K562 (cell line): Measurements from ENCODE around the gene RIOK3. TPM values are rescaled to one million over a fixed set of nuclear protein-coding genes. Genes with fewer than 3 reads are reported as not detected.

ENCODE experiments used
- HMG20B ChIP-seq: fragments of 250-450 bp; sonication (Bioruptor Pico); IDR thresholded peaks from 2 replicates; pipeline ENCODE4 v1.5.0; 2021; ENCODE audit warnings: mild to moderate bottlenecking
- MAFF ChIP-seq: IDR thresholded peaks from 2 replicates; pipeline ENCODE4 v1.6.1; 2012; ENCODE audit warnings: low read length, improper control_type of control experiment
- PHTF2 ChIP-seq: fragments of 250-450 bp; sonication (Bioruptor Pico); IDR thresholded peaks from 2 replicates; pipeline ENCODE4 v1.5.0; 2021; ENCODE audit warnings: mild to moderate bottlenecking
- POLR3G ChIP-seq: IDR thresholded peaks from 2 replicates; pipeline ENCODE4 v1.6.1; 2011; ENCODE audit not compliant: insufficient read length, insufficient replicate concordance; ENCODE audit errors: extremely low read depth
- SIN3B ChIP-seq: fragments of 450-650 bp; IDR thresholded peaks from 2 replicates; pipeline ENCODE4 v1.6.1; 2017; ENCODE audit warnings: low read depth, mild to moderate bottlenecking, moderate library complexity
- SREBF2 ChIP-seq: sonication (generic); formaldehyde crosslinking; IDR thresholded peaks from 2 replicates; pipeline ENCODE4 v1.4.0; 2020; ENCODE audit warnings: mild to moderate bottlenecking, missing genetic modification reagents
- ZFX ChIP-seq: sonication (generic); formaldehyde crosslinking; IDR thresholded peaks from 2 replicates; pipeline ENCODE4 v1.8.0; 2022; ENCODE audit warnings: mild to moderate bottlenecking, missing genetic modification reagents, moderate library complexity
- ZNF561 ChIP-seq: fragments of 450-650 bp; formaldehyde crosslinking; conservative IDR thresholded peaks from 2 replicates; pipeline ENCODE4 v1.4.0; 2020; ENCODE audit warnings: mild to moderate bottlenecking, moderate library complexity
- ZNF584 ChIP-seq: fragments of 200-800 bp; sonication (Bioruptor generic); IDR thresholded peaks from 2 replicates; pipeline ENCODE4 v1.6.1; 2016; ENCODE audit warnings: low read depth, mild to moderate bottlenecking, missing genetic modification characterization, missing compliant biosample characterization
- ZNF75A ChIP-seq: fragments of 450-650 bp; formaldehyde crosslinking; IDR thresholded peaks from 2 replicates; pipeline ENCODE4 v1.4.0; 2020; ENCODE audit warnings: mild to moderate bottlenecking
- polyA plus RNA-seq, 8 experiments: library from polyadenylated mRNA; depleted of rRNA in 4 of 8; stranded (reverse) in 5 of 8; unstranded in 3 of 8; fragments of >200 nt; fragmentation: Nextera tagmentation in 2 of 8; fragmentation: Illumina TruSeq in 1 of 8; extraction: Ambion mirVana in 2 of 8; extraction: Trizol in 1 of 8; gene quantifications; 2 replicates each; pipeline versions ENCODE4 v1.2.1 to v1.2.3, GENCODE V29; 2011 to 2014; ENCODE audit warnings: inconsistent platforms in 1 of 8, missing spikeins in 1 of 8
- total RNA-seq, 7 experiments: library from RNA; depleted of rRNA in 6 of 7; stranded (reverse); fragments of >200 nt in 6 of 7; fragmentation: Illumina TruSeq in 2 of 7; extraction: Trizol in 2 of 7; gene quantifications; 2 replicates each; pipeline versions ENCODE4 v1.2.1 to v1.2.3, GENCODE V29; 2011 to 2021; ENCODE audit warnings: low replicate concordance in 1 of 7
- TF ChIP-seq, protein P1 (sequence below): fragments of 250-450 bp; sonication (Bioruptor Pico); IDR thresholded peaks from 2 replicates; pipeline ENCODE4 v1.5.0; 2022; ENCODE audit warnings: mild to moderate bottlenecking

The RIOK3 gene
- total and polyA plus RNA-seq, 9 of the 15 experiments (the other 6 are each of a cell fraction or from before 2014, with no cell fraction given), result 21.4 to 89.5 (median 62.9) TPM

- TF ChIP-seq, protein P1, sequence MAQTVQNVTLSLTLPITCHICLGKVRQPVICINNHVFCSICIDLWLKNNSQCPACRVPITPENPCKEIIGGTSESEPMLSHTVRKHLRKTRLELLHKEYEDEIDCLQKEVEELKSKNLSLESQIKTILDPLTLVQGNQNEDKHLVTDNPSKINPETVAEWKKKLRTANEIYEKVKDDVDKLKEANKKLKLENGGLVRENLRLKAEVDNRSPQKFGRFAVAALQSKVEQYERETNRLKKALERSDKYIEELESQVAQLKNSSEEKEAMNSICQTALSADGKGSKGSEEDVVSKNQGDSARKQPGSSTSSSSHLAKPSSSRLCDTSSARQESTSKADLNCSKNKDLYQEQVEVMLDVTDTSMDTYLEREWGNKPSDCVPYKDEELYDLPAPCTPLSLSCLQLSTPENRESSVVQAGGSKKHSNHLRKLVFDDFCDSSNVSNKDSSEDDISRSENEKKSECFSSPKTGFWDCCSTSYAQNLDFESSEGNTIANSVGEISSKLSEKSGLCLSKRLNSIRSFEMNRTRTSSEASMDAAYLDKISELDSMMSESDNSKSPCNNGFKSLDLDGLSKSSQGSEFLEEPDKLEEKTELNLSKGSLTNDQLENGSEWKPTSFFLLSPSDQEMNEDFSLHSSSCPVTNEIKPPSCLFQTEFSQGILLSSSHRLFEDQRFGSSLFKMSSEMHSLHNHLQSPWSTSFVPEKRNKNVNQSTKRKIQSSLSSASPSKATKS (CRISPR knock-in tag), result no peak
- TF ChIP-seq MAFF (no peak), ZNF75A (CRISPR knock-in tag) (no peak), ZFX (CRISPR knock-in tag) (no peak), POLR3G (no peak), SREBF2 (CRISPR knock-in tag) (no peak), PHTF2 (CRISPR knock-in tag) (no peak), ZNF584 (CRISPR knock-in tag) (no peak), HMG20B (no peak), ZNF561 (no peak), SIN3B (no peak)
Observed at GRCh38 chr18:23438046-23438377, 15.1 kb upstream of the RIOK3 start (continued).
